ENCODE data around the gene RASD1. TPM values are rescaled to one million over a fixed set of nuclear protein-coding genes. Genes with fewer than 3 reads are reported as not detected.

Gene RASD1
- total RNA-seq, 4 donors from 2014 or later, result 76.9 to 413 (median 322) TPM

DNA sequence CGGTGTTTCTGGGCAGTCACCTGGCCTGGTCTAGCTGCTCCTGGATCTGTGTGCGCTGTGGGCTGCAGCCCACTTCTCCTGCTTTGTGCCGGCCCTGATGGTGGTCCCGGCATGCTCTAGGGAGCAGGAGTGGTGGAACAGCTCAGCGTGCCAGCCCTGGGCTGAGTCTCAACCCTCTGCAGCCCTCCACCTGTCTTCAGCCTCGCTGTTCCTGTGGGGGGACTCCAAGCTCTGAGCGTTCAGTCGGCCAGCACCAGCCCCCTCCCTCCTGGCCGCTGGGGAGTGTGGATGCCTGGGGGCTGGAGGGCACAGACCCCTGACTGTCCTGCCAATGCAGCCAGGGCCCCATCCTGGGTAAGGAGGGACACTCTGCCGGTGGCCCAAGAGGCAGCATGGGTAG is 23.7 kb upstream of the RASD1 start:
- no peak for ATAC-seq (ENCODE audit: low FRiP score)
- no peak for DNase-seq (ENCODE audit: low spot score)
- TF ChIP-seq, protein P1, sequence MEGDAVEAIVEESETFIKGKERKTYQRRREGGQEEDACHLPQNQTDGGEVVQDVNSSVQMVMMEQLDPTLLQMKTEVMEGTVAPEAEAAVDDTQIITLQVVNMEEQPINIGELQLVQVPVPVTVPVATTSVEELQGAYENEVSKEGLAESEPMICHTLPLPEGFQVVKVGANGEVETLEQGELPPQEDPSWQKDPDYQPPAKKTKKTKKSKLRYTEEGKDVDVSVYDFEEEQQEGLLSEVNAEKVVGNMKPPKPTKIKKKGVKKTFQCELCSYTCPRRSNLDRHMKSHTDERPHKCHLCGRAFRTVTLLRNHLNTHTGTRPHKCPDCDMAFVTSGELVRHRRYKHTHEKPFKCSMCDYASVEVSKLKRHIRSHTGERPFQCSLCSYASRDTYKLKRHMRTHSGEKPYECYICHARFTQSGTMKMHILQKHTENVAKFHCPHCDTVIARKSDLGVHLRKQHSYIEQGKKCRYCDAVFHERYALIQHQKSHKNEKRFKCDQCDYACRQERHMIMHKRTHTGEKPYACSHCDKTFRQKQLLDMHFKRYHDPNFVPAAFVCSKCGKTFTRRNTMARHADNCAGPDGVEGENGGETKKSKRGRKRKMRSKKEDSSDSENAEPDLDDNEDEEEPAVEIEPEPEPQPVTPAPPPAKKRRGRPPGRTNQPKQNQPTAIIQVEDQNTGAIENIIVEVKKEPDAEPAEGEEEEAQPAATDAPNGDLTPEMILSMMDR (IDR thresholded peaks at IDR 0.05), result no peak

DNA sequence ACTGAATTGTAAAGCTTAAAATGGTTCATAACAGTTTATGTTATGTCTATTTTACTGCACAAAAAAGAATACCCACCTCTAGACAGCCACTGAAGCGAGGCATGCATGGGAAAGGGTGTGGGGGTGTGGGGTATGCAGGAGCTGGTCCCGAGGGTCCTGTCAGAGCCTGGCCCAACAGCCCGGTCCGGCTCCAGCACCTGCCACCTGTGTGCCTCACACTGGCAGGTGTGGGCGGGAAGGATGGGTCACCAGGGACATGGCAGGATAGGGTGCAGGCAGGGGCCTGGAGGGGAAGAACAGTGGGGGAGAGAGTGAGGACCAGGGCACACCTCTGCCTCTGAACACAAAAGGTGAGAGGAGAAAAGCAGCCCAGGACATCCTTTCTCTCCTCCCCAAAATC is 22.8 kb upstream of the RASD1 start:
- DNase-seq (ENCODE audit: low spot score), result no peak
- TF ChIP-seq, protein P1 (IDR thresholded peaks at IDR 0.05), result no peak
- no peak for ATAC-seq (ENCODE audit: low FRiP score)

DNA sequence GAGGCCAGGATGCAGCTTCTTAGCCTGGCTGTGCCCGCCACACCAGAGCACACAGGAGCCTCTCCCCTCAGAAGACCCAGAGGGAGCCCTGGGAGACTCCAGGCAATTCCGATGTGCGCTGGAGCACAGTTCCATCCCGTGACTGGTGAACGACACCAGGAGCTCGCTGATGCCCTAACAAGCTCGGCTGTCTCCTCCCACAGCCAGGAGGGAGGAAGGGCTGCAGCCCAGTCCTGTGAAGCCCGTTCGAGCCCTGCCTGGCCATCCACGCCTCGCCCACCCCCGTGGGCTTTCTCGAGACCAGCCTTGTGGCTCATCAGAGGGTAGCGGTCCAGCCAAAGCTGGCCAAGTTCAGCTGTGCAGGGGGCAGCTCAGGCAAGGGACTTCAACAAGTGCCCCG is 21.8 kb upstream of the RASD1 start:
- TF ChIP-seq, protein P1 (IDR thresholded peaks at IDR 0.05), result no peak
- DNase-seq (ENCODE audit: low spot score), result no peak
- no peak for ATAC-seq (ENCODE audit: low FRiP score)

DNA sequence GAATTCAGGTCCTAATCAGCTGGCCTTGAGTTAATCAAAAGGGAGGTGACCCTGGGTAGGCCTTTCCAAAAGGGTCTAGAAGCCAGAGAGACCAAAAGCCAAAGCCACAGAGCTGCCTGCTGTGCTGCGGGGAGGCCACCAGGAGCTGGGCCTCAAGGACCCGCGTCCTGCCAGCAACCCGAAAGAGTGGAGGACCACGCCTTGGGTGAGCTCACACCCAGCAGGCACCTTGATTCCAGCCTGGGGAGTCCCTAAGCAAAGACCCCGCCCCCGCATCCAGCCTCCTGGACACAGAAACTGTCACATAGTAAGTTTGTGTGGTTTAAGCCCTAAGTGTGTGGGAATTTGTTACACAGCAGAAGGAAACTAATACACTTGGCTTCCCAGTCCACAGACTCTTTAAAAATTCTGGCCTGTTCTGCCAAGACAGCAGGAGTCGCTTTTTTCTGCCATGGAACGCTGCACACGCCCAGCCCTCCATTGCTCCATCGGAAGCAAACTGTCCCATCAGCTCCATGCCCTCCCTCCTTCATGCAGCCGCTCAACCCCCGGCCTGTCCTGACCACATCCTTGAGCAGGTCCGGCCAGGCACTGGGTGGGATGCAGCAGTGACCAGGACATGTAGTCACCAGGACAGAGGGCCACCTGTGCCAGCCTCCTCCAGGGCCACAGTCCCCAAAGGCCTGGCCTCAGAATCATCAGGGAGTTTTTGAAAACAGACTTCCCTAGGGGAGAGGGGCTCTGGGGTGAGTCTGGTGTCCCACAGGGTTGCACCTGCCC is 20.9 kb upstream of the RASD1 start:
- no peak for DNase-seq (ENCODE audit: low spot score)
- ATAC-seq (ENCODE audit: low FRiP score), result no peak
- TF ChIP-seq, protein P1 (IDR thresholded peaks at IDR 0.05), result no peak

DNA sequence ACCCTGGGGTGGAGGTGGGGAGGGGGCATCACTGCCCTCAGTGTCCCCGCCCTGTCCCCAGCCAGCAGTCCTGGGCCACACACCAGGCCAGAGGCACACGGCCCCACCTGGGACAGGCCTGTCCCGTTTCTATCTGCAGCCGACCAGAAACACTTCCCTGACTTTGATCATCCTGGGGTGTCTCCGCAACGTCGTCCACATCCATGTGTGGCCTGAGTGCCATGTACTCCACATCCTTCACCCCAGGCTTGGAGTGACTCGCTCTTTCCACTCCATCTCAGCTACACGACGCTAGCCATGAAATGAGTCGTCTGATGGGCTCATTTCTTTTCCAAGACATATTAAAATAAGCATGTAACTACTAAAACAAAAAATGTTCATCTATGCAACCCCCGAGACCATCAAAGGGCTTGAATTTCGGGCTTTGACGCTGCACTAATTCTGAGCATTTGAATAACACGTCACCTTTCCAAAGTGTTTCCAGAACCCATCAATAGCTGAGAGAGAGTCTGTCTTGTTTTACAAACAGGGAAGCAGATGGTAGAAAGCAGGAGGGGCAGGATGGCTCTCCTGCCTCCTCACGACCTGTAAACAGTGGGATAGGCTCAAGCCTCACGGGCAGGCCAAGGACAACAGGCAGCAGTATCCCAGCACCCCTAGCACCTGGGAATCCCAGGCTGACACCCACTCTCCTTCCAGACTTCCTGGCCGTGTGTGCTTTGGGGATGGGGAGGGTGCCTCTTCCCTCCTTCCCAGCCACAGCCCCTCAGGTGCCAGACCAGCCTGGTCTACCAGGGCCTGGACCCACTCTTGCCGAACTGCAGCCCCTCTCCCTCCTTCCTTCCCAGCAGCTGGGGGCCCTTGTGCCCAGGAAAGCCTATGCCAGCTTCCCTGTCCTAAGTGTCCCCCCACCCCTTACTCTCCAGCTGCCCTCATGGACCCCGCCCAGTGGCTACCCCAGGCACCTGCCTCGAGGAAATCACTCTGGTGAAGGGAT is 20.0 kb upstream of the RASD1 start:
- TF ChIP-seq, protein P1 (IDR thresholded peaks at IDR 0.05), result no peak
- DNase-seq (ENCODE audit: low spot score), result no peak
- no peak for ATAC-seq (ENCODE audit: low FRiP score)

DNA sequence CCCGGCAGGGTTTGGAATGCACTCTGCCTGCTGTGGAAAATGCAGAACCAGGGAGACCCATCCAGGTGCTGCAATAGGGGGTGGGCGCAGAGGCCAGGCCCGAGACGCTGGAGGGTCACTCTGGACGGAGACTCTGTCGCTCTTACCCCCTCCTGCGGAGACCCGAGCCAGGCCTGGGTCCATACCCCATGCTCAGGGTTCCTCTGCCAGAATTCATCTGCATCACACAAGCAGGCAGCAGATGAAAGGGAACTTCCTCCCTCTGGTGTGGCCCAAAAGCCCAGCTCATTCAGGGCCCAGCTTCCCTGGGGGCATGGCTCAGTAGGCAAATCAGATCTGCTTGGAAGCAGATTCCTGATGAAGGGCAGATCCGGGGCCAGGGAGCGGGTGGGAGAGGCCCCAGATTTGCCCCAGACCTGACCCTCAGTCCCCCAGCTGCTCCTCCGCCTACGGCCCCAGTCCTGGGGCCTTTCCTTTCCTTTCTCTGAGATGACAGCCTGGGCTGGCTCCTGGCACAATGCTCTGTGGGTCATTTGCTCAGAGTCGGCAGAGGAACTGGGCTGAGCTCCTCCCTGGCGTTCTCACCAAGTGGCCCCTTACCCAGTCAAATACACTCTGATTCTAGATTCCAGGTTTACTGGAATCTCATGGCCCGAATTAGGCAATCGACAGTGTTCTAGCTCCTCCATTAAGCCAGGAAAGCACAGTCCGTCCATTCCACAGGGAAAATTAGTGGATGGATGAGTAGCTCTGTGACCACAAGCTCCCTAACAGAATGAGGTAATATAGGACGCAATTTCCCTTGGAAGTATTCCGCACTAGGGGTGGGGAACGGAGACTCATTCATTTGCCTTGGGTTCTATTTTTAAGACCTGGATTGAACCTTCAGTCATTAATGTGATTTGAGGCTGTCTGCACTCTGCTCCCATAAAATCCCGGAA is 19.1 kb upstream of the RASD1 start:
- TF ChIP-seq, protein P1 (IDR thresholded peaks at IDR 0.05), result no peak
- no peak for DNase-seq (ENCODE audit: low spot score)
- peak; percentile 43 for ATAC-seq (ENCODE audit: low FRiP score)

All from omental fat pad (tissue), 4 donors.